ENCODE data around the gene DGLUCY.
A peak's percentile ranks its signal among the peaks of the same experiment; 100 is the strongest.
"Not testable (repeated sequence)": the region's sequence is repeated elsewhere in the genome, so short reads cannot be mapped to it uniquely, and the experiment has no call there.

The DGLUCY gene

DNA sequence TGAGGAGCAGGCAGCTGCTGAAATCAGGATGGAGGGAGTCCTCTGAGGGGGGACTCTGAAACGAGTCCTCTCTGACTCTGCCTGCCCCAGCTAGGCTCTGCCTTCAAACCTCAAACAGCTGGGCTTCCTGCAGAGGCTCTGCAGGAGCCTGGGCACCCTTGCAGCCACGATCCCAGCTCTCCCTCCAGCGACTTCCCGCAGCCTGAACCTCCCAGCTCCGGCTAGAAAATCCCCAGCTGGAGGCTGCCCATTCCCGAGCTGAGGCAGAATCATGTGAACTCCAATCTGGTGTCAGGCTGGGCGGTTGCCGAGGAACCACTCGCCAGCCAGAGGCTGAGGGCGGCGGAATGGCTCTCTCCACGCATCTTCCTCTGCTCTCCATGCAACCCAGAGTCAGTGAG, 130.6 kb downstream of the DGLUCY start, which contains the start of gene GPR68:
Gene GPR68, minus strand, starts transcription at position 204 of the 401 bp plus-strand sequence. CDS start 9,654 bp downstream, outside the sequence.
- no peaks in the 10 kb centered on the region for H3K79me2 ChIP-seq (ENCODE audit: control insufficient read depth, insufficient read depth, low read length, poor library complexity)
- no peaks in the 10 kb centered on the region for H3K79me1 ChIP-seq (ENCODE audit: low read length)
- H3K4me2 ChIP-seq (ENCODE audit: low read length): no peak within 1 kb of the TSS
- H2AFZ ChIP-seq (ENCODE audit: insufficient read depth, low read length, poor library complexity): no peak within 1 kb of the TSS
- H2BK5ac ChIP-seq (ENCODE audit: low read depth, low read length, poor library complexity): no peak within 1 kb of the TSS
- no peak within 1 kb of the TSS for H4K12ac ChIP-seq (ENCODE audit: low read depth, low read length)
- H3K36me3 ChIP-seq (ENCODE audit: control insufficient read depth in 1 of 2, insufficient read depth in 2 of 2, low read length in 2 of 2): no peaks in the 10 kb centered on the region
- no peak within 1 kb of the TSS for H3K27ac ChIP-seq (ENCODE audit: low read depth, low read length)
- WGBS (ENCODE audit: extremely low coverage, insufficient coverage, insufficient read length): no CpG with 5 or more reads among the region's 12 CpGs
- no peak within 1 kb of the TSS for H3K4ac ChIP-seq (ENCODE audit: low read depth, low read length)
- H3K4me1 ChIP-seq (ENCODE audit: control insufficient read depth in 1 of 2, insufficient read depth in 2 of 2, low read length in 2 of 2): peaks cover 0 to under 1% of the 10 kb centered on the region in 2 experiments
- DNase-seq: peak in 1 of 2 donors; percentile 22
- no peak within 1 kb of the TSS for H3K23ac ChIP-seq (ENCODE audit: low read length)
- H3K4me3 ChIP-seq (ENCODE audit: low read depth, low read length): no peak within 1 kb of the TSS
- no peak within 1 kb of the TSS for H3K9ac ChIP-seq (ENCODE audit: low read length)
- H3K14ac ChIP-seq (ENCODE audit: low read length): no peak within 1 kb of the TSS
- no peaks in the 10 kb centered on the region for H3K27me3 ChIP-seq (ENCODE audit: insufficient read depth, low read length)
- no peak within 1 kb of the TSS for H4K91ac ChIP-seq (ENCODE audit: low read depth, low read length)
- H2BK120ac ChIP-seq (ENCODE audit: insufficient read depth, low read length, poor library complexity): no peak within 1 kb of the TSS
- H3K18ac ChIP-seq (ENCODE audit: low read length): no peak within 1 kb of the TSS
- H3K9me3 ChIP-seq (ENCODE audit: insufficient read depth, low read depth, low read length): no peaks in the 10 kb centered on the region
- no peak within 1 kb of the TSS for H2AK5ac ChIP-seq (ENCODE audit: low read length)
- no peak within 1 kb of the TSS for H2BK12ac ChIP-seq (ENCODE audit: low read length)
- H4K8ac ChIP-seq (ENCODE audit: low read depth, low read length): no peak within 1 kb of the TSS

DNA sequence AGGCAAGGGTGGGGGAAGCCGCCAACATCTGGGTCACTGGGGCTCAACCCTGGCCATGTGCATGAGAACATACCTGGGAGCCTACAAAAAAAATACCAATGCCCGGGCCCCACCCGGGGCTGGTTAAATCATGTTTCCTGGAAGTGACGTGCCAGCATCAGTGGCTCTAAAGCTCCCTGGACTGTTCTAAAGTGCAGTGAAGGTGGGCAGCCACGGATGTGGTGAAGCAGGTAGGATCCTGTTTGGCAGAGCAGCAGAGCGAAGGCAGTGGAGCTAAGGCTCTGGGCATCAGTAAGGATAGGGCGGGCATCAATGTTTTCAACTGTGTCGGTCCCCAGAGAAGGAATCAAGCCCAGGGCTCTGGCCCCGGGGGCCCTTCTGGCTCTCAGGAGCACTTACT, 131.2 kb downstream of the DGLUCY start:
- Histone ChIP-seq H2BK5ac (ENCODE audit: low read depth, low read length, poor library complexity) (no peak overlapping the region), H3K79me2 (ENCODE audit: control insufficient read depth, insufficient read depth, low read length, poor library complexity) (no peaks in the 10 kb centered on the region), H2AK5ac (ENCODE audit: low read length) (no peak overlapping the region), H4K12ac (ENCODE audit: low read depth, low read length) (no peak overlapping the region), H3K14ac (ENCODE audit: low read length) (no peak overlapping the region), H3K36me3 (ENCODE audit: control insufficient read depth in 1 of 2, insufficient read depth in 2 of 2, low read length in 2 of 2) (no peaks in the 10 kb centered on the region), H4K91ac (ENCODE audit: low read depth, low read length) (no peak overlapping the region), H3K18ac (ENCODE audit: low read length) (no peak overlapping the region), H4K8ac (ENCODE audit: low read depth, low read length) (no peak overlapping the region), H3K79me1 (ENCODE audit: low read length) (peaks cover 2% of the 10 kb centered on the region), H3K4me2 (ENCODE audit: low read length) (no peak overlapping the region), H3K27me3 (ENCODE audit: insufficient read depth, low read length) (no peaks in the 10 kb centered on the region), H3K4me3 (ENCODE audit: low read depth, low read length) (no peak overlapping the region), H3K23ac (ENCODE audit: low read length) (no peak overlapping the region), H3K9ac (ENCODE audit: low read length) (no peak overlapping the region), H2BK12ac (ENCODE audit: low read length) (no peak overlapping the region), H2AFZ (ENCODE audit: insufficient read depth, low read length, poor library complexity) (no peak overlapping the region), H2BK120ac (ENCODE audit: insufficient read depth, low read length, poor library complexity) (no peak overlapping the region), H3K4ac (ENCODE audit: low read depth, low read length) (no peak overlapping the region), H3K27ac (ENCODE audit: low read depth, low read length) (no peak overlapping the region), H3K4me1 (ENCODE audit: control insufficient read depth in 1 of 2, insufficient read depth in 2 of 2, low read length in 2 of 2) (peaks cover 4 to 5% of the 10 kb centered on the region in 2 experiments), H3K9me3 (ENCODE audit: insufficient read depth, low read depth, low read length) (no peaks in the 10 kb centered on the region)
- DNase-seq: no peak
- no CpG with 5 or more reads among the region's 9 CpGs for WGBS (ENCODE audit: extremely low coverage, insufficient coverage, insufficient read length)

DNA sequence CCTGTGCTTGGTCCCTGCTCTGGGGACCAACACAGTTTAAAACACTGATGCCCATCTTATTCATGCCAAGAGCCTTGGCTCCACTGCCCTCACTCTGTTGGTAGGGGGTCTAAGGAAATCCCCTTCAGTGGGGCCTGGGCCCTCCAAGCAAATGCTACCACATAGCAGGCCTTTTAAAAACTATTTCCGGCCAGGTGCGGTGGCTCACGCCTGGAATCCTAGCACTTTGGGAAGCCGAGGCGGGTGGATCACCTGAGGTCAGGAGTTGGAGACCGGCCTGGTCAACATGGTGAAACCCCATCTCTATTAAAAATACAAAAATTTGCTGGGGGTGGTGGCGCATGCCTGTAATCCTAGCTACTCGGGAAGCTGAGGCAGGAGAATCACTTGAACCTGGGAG, 131.7 kb downstream of the DGLUCY start:
- not testable (repeated sequence) for H2AFZ ChIP-seq (ENCODE audit: insufficient read depth, low read length, poor library complexity); H3K4me3 ChIP-seq (ENCODE audit: low read depth, low read length); H3K4me1 ChIP-seq (ENCODE audit: control insufficient read depth in 1 of 2, insufficient read depth in 2 of 2, low read length in 2 of 2); H3K4ac ChIP-seq (ENCODE audit: low read depth, low read length); H3K4me2 ChIP-seq (ENCODE audit: low read length); H2BK12ac ChIP-seq (ENCODE audit: low read length); H3K18ac ChIP-seq (ENCODE audit: low read length); H3K27me3 ChIP-seq (ENCODE audit: insufficient read depth, low read length); H3K79me1 ChIP-seq (ENCODE audit: low read length); H3K14ac ChIP-seq (ENCODE audit: low read length); H3K9me3 ChIP-seq (ENCODE audit: insufficient read depth, low read depth, low read length); H2BK5ac ChIP-seq (ENCODE audit: low read depth, low read length, poor library complexity); H2BK120ac ChIP-seq (ENCODE audit: insufficient read depth, low read length, poor library complexity); H2AK5ac ChIP-seq (ENCODE audit: low read length); H4K8ac ChIP-seq (ENCODE audit: low read depth, low read length); H3K27ac ChIP-seq (ENCODE audit: low read depth, low read length); H4K12ac ChIP-seq (ENCODE audit: low read depth, low read length); H3K36me3 ChIP-seq (ENCODE audit: control insufficient read depth in 1 of 2, insufficient read depth in 2 of 2, low read length in 2 of 2); H3K23ac ChIP-seq (ENCODE audit: low read length); DNase-seq; H3K9ac ChIP-seq (ENCODE audit: low read length); H3K79me2 ChIP-seq (ENCODE audit: control insufficient read depth, insufficient read depth, low read length, poor library complexity); H4K91ac ChIP-seq (ENCODE audit: low read depth, low read length)
- no CpG with 5 or more reads among the region's 8 CpGs for WGBS (ENCODE audit: extremely low coverage, insufficient coverage, insufficient read length)

DNA sequence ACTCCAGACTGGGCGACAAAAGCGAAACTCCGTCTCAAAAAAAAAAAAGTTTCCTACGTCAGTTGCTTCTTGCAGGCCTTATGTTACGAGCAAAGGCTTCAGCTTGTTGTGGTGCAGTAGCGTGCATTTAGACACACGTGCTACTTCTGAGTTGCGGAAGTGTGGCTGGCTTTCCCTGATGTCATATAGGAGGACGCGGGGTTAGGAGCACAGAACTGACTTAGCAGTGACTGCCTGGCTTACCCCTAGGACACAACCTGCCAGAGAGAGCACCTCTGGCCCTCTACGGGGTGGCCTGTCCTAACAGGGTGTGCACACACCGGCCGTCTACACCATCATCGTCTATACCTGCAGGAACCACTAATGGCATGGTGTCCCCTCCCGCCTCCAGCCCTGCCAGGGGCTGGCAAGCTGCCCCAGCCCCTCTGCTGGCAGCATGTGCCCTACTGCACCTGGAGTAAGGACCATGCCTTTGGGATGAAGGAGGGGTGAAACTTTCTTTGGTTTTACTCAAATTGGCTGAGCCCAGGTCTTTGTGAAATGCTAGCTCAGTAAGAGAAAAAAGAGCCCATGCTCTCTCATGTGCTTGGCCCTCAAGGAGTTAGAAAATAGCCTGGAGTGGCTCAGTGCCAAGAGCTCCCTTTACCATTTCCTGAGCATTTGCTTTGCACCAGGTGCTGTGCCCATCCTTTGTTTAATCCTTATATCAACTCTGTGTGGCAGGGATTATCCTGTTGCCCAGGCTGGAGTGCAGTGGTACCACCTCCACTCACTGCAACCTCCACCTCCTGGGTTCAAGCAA, 132.4 kb downstream of the DGLUCY start:
- H3K18ac ChIP-seq (ENCODE audit: low read length): no peak overlapping the region
- H3K23ac ChIP-seq (ENCODE audit: low read length): no peak overlapping the region
- H3K14ac ChIP-seq (ENCODE audit: low read length): no peak overlapping the region
- H2BK5ac ChIP-seq (ENCODE audit: low read depth, low read length, poor library complexity): no peak overlapping the region
- no peak overlapping the region for H4K8ac ChIP-seq (ENCODE audit: low read depth, low read length)
- H2AFZ ChIP-seq (ENCODE audit: insufficient read depth, low read length, poor library complexity): no peak overlapping the region
- WGBS (ENCODE audit: extremely low coverage, insufficient coverage, insufficient read length): no CpG with 5 or more reads among the region's 15 CpGs
- no peak overlapping the region for H4K12ac ChIP-seq (ENCODE audit: low read depth, low read length)
- H3K9ac ChIP-seq (ENCODE audit: low read length): no peak overlapping the region
- H3K9me3 ChIP-seq (ENCODE audit: insufficient read depth, low read depth, low read length): no peaks in the 10 kb centered on the region
- no peak overlapping the region for H3K4me2 ChIP-seq (ENCODE audit: low read length)
- no peak overlapping the region for H3K4me3 ChIP-seq (ENCODE audit: low read depth, low read length)
- H2BK120ac ChIP-seq (ENCODE audit: insufficient read depth, low read length, poor library complexity): no peak overlapping the region
- H3K36me3 ChIP-seq (ENCODE audit: control insufficient read depth in 1 of 2, insufficient read depth in 2 of 2, low read length in 2 of 2): no peaks in the 10 kb centered on the region
- H4K91ac ChIP-seq (ENCODE audit: low read depth, low read length): no peak overlapping the region
- H3K79me1 ChIP-seq (ENCODE audit: low read length): peaks cover 2% of the 10 kb centered on the region
- no peaks in the 10 kb centered on the region for H3K27me3 ChIP-seq (ENCODE audit: insufficient read depth, low read length)
- no peaks in the 10 kb centered on the region for H3K79me2 ChIP-seq (ENCODE audit: control insufficient read depth, insufficient read depth, low read length, poor library complexity)
- H3K4me1 ChIP-seq (ENCODE audit: control insufficient read depth in 1 of 2, insufficient read depth in 2 of 2, low read length in 2 of 2): peaks cover 10 to 13% of the 10 kb centered on the region in 2 experiments
- no peak overlapping the region for H2AK5ac ChIP-seq (ENCODE audit: low read length)
- H3K4ac ChIP-seq (ENCODE audit: low read depth, low read length): no peak overlapping the region
- DNase-seq: no peak
- H3K27ac ChIP-seq (ENCODE audit: low read depth, low read length): no peak overlapping the region
- no peak overlapping the region for H2BK12ac ChIP-seq (ENCODE audit: low read length)

Measured in trophoblast cell (in vitro differentiated cells and primary cell).